ENCODE data around the gene IFT27. TPM values are rescaled to one million over a fixed set of nuclear protein-coding genes. Genes with fewer than 3 reads are reported as not detected.
"Not testable (repeated sequence)": the region's sequence is repeated elsewhere in the genome, so short reads cannot be mapped to it uniquely, and the experiment has no call there.

The IFT27 gene
- total RNA-seq, 1 donor from 2014 or later = 14.9 TPM

DNA sequence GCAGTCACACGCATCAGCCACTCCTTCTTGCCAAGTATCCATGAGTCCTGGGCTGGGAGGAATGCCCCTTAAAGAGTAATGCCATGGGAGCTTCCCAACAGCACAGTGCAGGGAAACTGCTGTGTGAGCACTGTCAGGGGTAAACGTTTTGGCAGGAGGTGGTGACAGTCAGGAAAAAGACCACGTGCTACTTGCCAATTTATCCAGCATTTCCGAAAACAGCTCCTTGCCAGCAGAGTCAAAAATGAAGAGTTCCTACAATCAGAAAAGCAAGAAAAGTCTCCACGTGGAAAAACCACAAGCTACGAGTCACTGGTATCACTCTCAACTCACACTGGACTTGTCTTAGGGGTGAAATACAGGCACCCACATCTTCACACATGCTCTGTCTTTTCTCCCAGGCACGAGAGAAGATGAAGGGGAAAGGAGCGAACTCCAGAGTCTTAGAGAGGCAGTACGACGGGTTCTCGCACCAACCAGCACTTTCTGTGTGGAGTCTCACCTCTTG, 9.9 kb downstream of the IFT27 start:
- DNase-seq (ENCODE audit: low spot score) = no peak
- ATAC-seq = no peak

DNA sequence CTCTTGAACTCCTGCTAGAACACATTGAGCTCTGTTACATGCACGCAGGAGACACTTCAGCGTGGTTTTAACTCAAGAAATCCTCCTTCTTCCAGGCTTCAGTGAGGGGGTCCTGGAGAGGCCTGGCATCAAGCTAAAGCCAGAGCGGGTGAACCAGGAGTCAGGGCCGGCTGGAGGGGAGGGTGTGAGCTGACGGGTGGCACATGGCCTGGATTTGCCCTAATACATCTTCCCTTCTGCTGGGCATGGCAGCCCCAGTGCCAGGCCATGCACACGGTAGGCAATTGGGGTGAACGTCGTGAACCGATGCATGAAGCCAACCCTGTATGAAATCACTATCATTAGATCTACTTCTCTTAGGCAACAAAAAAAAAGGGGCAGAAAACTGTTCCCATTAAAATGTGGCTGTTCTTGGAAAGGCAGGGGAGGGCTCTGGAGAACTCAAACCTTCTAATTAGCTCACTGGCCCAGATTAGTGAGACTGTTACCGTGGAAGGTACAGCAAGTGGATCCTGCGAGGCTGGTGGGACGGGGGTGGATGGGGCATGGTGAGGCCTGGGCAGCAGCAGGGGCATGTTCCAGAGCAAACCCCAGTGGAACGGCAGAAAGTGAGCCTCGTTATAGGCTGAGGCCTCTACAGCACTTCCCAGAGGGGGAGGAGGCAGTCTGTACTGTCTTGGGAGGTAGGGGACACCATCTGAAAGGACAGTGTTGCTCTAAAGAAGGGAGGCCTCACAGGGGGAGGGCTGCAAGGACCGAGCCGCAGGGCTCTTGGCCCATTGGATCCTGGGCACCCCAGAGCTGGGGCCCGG, 10.6 kb downstream of the IFT27 start:
- no peak for DNase-seq (ENCODE audit: low spot score)
- no peak for ATAC-seq

DNA sequence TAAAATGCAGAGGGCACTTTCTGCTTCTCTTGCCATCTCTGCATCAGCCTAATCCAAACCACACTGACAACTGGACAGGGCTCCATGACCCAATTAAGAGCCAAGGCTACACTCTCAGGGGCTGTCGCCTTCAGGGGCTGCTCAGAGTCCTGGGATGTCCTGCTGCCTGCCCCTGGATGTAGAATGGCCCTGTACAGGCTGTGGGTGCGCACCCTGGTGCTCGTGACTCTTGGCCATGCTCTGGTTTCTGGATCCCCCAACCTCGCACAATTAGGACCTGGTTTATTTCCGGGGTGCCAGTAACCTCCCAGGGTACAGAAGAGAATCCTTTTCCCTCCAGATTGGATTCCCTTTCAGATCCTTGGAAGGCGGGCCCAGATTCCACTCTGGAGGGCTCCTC, 11.3 kb downstream of the IFT27 start:
- no peak for ATAC-seq

GRCh38 chr22:36764060-36764459, 11.9 kb downstream of the IFT27 start:
- ATAC-seq (no peak), DNase-seq (ENCODE audit: low spot score) (no peak)

More for the DNA sequence above, 11.3 kb downstream of the IFT27 start:
- no peak for DNase-seq (ENCODE audit: low spot score)

DNA sequence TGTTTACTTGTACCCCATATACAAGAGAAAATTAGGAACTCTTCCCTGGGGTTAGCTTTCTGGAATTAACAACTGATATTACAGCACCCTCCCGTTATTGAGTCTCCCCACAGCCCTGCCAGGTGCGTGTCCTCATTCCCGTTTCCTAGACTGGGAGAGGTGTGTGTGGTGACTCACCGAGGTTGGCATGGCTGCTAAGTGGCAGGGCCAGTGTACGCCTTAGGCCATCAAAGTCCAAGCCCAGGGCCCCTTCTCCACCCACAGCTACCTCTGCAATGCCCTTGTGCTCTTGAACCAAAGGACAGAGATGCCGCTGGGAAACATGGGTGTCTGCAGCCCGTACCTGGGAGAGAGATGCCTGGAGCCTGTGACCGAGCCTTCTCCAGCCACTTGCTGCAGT, 12.3 kb downstream of the IFT27 start:
- DNase-seq (ENCODE audit: low spot score) = no peak
- ATAC-seq = no peak

GRCh38 chr22:36762687-36763260, 13.1 kb downstream of the IFT27 start:
- DNase-seq (ENCODE audit: low spot score) (peak; percentile 62), ATAC-seq (peak; percentile 61)

DNA sequence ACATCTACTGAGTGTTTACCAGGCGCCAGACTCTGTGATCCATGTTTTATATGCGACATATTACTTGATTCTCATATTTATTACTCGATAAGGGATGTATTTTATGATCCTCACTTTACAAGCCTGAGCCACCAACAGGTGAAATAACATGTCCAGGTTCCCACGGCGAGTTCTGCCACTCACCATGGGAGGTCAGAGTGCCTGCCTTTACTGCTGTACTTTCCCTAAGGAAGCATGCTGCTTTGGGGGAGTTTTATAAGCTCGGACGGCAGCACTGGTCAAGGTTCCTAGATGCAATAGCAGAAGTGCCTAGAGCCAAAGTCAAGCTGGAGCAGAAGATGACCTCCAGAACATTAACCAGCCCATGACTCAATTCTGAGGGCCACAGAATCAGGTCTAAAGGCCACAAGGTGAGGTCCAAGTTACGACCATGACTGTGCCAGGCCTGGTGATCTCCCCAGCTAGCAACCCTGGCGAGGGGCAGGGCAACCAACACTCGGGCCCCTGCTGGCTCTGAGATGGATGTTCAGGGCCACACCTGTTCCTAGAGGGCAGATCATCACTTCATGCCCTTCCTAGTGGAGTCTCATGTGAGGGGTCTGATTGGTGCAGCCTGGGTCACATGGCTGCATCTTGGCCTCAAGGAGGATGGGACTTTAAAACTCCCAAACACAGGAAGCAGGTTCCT, 14.2 kb downstream of the IFT27 start:
- DNase-seq (ENCODE audit: low spot score) (no peak), ATAC-seq (no peak)

- DNase-seq (ENCODE audit: low spot score) (no peak), ATAC-seq (no peak)
Observed at GRCh38 chr22:36760786-36761185, 15.1 kb downstream of the IFT27 start.

- DNase-seq (ENCODE audit: low spot score) = no peak
- no peak for ATAC-seq
Observed at GRCh38 chr22:36759481-36760159, 16.3 kb downstream of the IFT27 start.

- no peak for DNase-seq (ENCODE audit: low spot score)
- no peak for ATAC-seq
Observed at GRCh38 chr22:36758792-36759271, 17.1 kb downstream of the IFT27 start.

- peak; percentile 78 for DNase-seq (ENCODE audit: low spot score)
Observed at GRCh38 chr22:36757668-36758211, 18.2 kb downstream of the IFT27 start.

DNA sequence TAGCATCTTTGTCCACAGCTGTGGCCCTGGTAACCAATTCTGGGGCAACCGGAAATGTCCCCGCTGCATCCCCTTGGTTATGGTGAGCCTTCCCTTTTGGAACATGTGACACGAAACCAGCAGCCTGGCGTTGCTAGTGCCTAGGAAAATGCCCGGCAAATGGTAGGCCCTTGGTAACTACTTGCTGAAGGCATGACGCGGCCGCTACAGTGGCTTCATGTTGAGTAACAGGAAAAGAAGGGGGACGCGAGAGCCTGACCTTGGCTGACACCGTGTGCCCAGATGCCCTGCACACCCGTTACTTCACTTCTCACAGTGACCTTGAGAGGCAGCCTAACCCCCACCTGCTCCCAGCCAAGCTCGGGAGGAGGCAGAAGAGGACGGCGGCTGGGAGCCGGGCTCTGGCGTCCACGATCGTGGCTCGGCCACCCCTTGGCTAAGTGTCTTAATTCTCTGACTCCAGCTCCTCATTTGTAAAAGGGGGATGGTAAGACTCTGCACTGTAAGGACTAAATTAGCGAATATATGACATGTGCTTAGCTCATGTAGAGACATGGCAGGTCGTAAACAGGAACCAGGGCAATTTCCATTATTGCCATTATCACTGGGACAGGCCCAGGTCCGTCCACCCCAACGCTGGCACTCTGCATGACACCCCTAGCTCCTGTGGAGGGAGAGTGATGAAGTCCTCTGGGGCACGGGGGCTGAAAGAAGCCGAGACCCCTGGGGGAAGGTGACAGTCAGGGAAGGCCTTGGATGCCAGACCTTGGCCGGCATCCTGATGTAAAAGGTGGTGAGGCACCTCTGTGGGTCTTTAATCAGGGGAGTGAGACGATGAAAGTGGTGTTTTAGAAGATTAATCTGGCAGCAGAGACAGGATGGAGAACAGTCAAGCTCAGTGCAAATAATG, 18.9 kb downstream of the IFT27 start:
- ATAC-seq = no peak
- no peak for DNase-seq (ENCODE audit: low spot score)

More at GRCh38 chr22:36757668-36758211, 18.2 kb downstream of the IFT27 start:
- ATAC-seq = peak; percentile 96

- DNase-seq (ENCODE audit: low spot score) = no peak
Observed at GRCh38 chr22:36756031-36756430, 19.9 kb downstream of the IFT27 start.

GRCh38 chr22:36755316-36755715, 20.6 kb downstream of the IFT27 start:
- ATAC-seq = no peak

More at GRCh38 chr22:36756031-36756430, 19.9 kb downstream of the IFT27 start:
- no peak for ATAC-seq

DNA sequence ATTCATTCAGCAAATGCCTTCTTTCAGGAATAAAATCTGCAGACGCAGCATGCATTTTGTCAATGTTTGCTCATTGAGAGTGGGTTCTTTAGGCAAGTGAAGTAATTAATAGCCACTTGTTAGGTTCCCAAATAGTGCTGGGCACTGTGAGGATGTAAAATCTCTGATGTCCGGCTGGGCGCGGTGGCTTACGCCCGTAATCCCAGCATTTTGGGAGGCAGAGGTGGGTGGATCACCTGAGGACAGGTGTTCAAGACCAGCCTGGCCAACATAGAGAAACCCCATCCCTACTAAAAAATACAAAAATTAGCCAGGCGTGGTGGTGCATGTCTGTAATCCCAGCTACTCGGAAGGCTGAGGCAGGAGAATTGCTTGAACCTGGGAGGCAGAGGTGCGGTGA, 21.0 kb downstream of the IFT27 start:
- not testable (repeated sequence) for DNase-seq (ENCODE audit: low spot score)

More at GRCh38 chr22:36755316-36755715, 20.6 kb downstream of the IFT27 start:
- no peak for DNase-seq (ENCODE audit: low spot score)

GRCh38 chr22:36753916-36754315, 22.0 kb downstream of the IFT27 start:
- DNase-seq (ENCODE audit: low spot score) (no peak), ATAC-seq (no peak)

More for the DNA sequence above, 21.0 kb downstream of the IFT27 start:
- not testable (repeated sequence) for ATAC-seq

GRCh38 chr22:36753120-36753802, 22.7 kb downstream of the IFT27 start:
- no peak for DNase-seq (ENCODE audit: low spot score)
- ATAC-seq = no peak

DNA sequence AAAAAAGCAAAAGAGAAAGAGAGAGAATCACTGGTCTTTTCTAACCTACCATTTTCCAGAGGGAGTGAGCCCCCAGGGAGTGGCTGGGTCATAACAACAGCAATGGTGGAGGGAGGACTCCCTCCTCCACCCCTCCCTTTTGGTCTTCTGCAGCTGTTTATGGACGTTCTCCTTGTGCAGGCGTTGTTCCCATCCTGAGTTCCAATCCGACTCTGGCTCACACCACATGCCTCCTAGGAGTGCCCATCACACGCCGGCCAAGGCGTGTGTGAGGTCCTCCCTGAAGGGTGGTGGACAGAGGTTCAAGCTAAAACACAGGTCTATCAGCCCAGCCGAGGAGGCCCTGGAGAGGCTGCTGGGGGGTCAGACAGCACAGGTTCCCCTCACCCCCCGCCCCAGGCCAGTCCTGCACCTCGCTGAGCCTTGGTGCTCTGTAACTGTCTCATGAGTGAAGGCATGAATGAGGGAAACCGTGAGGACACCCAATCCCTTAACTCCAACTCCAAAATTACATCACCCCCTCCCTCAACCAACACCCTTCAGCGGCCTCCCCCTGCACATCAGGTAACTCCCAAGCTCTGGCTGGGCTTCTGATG, 29.4 kb downstream of the IFT27 start:
- ATAC-seq = no peak
- DNase-seq (ENCODE audit: low spot score) = no peak

All from left lobe of liver (tissue), 2 donors.